Measurements from ENCODE around the gene TNRC6C. TPM values are rescaled to one million over a fixed set of nuclear protein-coding genes. Genes with fewer than 3 reads are reported as not detected.

The TNRC6C gene
- total and polyA plus RNA-seq, 9 donors: 8.1 to 11.1 (median 8.8) TPM

- Histone ChIP-seq H3K4me3 (ENCODE audit: low read length) (no peak overlapping the region), H3K27ac (ENCODE audit: low read length) (no peak overlapping the region), H3K36me3 (ENCODE audit: control insufficient read depth, insufficient read depth, low read length) (peaks cover 9% of the 10 kb centered on the region), H3K9me3 (replicated peaks; ENCODE audit: control insufficient read depth, low read depth, low read length) (no peaks in the 10 kb centered on the region), H3K4me1 (ENCODE audit: control insufficient read depth, insufficient read depth, low read length) (no peaks in the 10 kb centered on the region), H3K27me3 (ENCODE audit: control insufficient read depth, insufficient read depth, low read length) (no peaks in the 10 kb centered on the region)
- WGBS (ENCODE audit: insufficient coverage): 60% methylated on average over 1 of the region's 7 CpGs
- DNase-seq: no peak
Observed at GRCh38 chr17:78010759-78011158, 52.3 kb downstream of the TNRC6C start.

- no peaks in the 10 kb centered on the region for H3K27me3 ChIP-seq (ENCODE audit: control insufficient read depth, insufficient read depth, low read length)
- H3K27ac ChIP-seq (ENCODE audit: low read length): no peak overlapping the region
- no peaks in the 10 kb centered on the region for H3K4me1 ChIP-seq (ENCODE audit: control insufficient read depth, insufficient read depth, low read length)
- no peak overlapping the region for H3K4me3 ChIP-seq (ENCODE audit: low read length)
- peaks cover 7% of the 10 kb centered on the region for H3K36me3 ChIP-seq (ENCODE audit: control insufficient read depth, insufficient read depth, low read length)
- DNase-seq: no peak
- H3K9me3 ChIP-seq (replicated peaks; ENCODE audit: control insufficient read depth, low read depth, low read length): no peaks in the 10 kb centered on the region
- WGBS (ENCODE audit: insufficient coverage): no CpG with 5 or more reads among the region's 1 CpG
Observed at GRCh38 chr17:78012428-78012827, 53.9 kb downstream of the TNRC6C start.

DNA sequence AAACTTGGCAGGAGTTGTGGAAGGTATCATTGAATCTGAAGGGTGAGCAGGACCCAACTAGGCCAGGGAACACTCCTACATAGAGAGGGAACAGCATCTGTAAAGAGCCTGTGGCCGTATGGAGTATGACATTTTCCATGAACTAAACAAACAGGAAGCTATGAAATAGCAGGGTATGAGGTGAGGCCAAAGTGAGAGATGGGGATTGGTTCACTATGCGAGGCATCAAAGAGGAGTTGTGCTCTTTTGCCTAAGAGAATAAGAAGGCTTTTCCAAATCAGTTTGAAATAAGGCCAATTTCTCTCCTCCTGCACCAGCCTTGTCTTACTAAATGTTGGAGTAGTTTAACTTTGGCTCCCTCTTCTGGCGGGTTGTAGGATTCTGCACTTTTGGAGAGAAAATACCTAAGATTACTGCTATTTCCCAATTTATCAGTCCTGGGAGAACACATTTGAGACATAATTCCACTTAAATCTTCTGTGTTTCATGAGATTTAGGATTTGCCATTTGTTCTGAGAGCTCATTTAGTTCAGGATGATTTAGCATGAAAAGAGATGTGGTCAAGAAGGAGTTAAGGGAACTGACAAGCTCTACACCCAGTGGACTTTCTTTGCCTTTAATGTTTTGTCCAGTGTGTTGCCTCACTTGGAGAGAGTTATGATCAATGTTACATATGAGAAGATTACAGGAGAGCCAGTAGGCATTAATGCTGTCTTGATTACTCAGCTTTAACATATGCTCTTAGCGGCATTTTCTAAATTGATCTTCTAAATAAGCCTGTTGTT, 55.4 kb downstream of the TNRC6C start:
- H3K36me3 ChIP-seq (ENCODE audit: control insufficient read depth, insufficient read depth, low read length): peaks cover 3% of the 10 kb centered on the region

DNA sequence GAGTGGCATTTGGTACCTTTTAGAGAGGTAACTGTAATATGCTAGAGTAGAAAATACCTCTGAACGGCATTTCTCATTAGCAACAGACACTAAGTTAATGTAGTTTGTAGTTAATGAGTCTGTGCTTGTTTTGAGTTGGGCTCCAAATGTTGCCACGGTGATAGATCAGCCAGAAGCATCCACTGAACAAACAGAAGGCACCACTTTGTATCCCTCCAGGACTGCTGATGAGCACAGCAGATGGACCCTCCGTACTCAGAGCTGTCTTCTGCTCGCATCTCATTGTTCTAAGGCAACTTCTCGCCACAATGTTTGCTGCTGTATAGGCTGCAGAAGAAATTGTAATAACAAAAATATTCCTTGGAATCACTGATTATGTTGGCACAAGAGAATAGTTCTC, 56.1 kb downstream of the TNRC6C start:
- WGBS (ENCODE audit: insufficient coverage): no CpG with 5 or more reads among the region's 5 CpGs
- peaks cover 2% of the 10 kb centered on the region for H3K36me3 ChIP-seq (ENCODE audit: control insufficient read depth, insufficient read depth, low read length)

More for the DNA sequence above, 55.4 kb downstream of the TNRC6C start:
- Histone ChIP-seq H3K4me1 (ENCODE audit: control insufficient read depth, insufficient read depth, low read length) (peaks cover 2% of the 10 kb centered on the region), H3K9me3 (replicated peaks; ENCODE audit: control insufficient read depth, low read depth, low read length) (no peaks in the 10 kb centered on the region), H3K4me3 (ENCODE audit: low read length) (no peak overlapping the region), H3K27me3 (ENCODE audit: control insufficient read depth, insufficient read depth, low read length) (no peaks in the 10 kb centered on the region), H3K27ac (ENCODE audit: low read length) (no peak overlapping the region)
- peak; percentile 89 for DNase-seq
- no CpG with 5 or more reads among the region's 4 CpGs for WGBS (ENCODE audit: insufficient coverage)

GRCh38 chr17:78016852-78017251, 58.3 kb downstream of the TNRC6C start:
- no CpG with 5 or more reads among the region's 1 CpG for WGBS (ENCODE audit: insufficient coverage)
- Histone ChIP-seq H3K9me3 (replicated peaks; ENCODE audit: control insufficient read depth, low read depth, low read length) (no peaks in the 10 kb centered on the region), H3K27me3 (ENCODE audit: control insufficient read depth, insufficient read depth, low read length) (no peaks in the 10 kb centered on the region), H3K27ac (ENCODE audit: low read length) (no peak overlapping the region), H3K36me3 (ENCODE audit: control insufficient read depth, insufficient read depth, low read length) (no peaks in the 10 kb centered on the region), H3K4me3 (ENCODE audit: low read length) (no peak overlapping the region), H3K4me1 (ENCODE audit: control insufficient read depth, insufficient read depth, low read length) (peaks cover 4% of the 10 kb centered on the region)
- DNase-seq: no peak

More for the DNA sequence above, 56.1 kb downstream of the TNRC6C start:
- peak; percentile 23 for DNase-seq
- Histone ChIP-seq H3K4me1 (ENCODE audit: control insufficient read depth, insufficient read depth, low read length) (peaks cover 4% of the 10 kb centered on the region), H3K27ac (ENCODE audit: low read length) (no peak overlapping the region), H3K4me3 (ENCODE audit: low read length) (no peak overlapping the region), H3K9me3 (replicated peaks; ENCODE audit: control insufficient read depth, low read depth, low read length) (no peaks in the 10 kb centered on the region), H3K27me3 (ENCODE audit: control insufficient read depth, insufficient read depth, low read length) (no peaks in the 10 kb centered on the region)

GRCh38 chr17:78019367-78019975, 61.0 kb downstream of the TNRC6C start:
- peaks cover 4% of the 10 kb centered on the region for H3K4me1 ChIP-seq (ENCODE audit: control insufficient read depth, insufficient read depth, low read length)
- no peak overlapping the region for H3K27ac ChIP-seq (ENCODE audit: low read length)
- H3K27me3 ChIP-seq (ENCODE audit: control insufficient read depth, insufficient read depth, low read length): no peaks in the 10 kb centered on the region
- no peak overlapping the region for H3K4me3 ChIP-seq (ENCODE audit: low read length)
- peak; percentile 70 for DNase-seq
- no peaks in the 10 kb centered on the region for H3K9me3 ChIP-seq (replicated peaks; ENCODE audit: control insufficient read depth, low read depth, low read length)
- peaks cover 2% of the 10 kb centered on the region for H3K36me3 ChIP-seq (ENCODE audit: control insufficient read depth, insufficient read depth, low read length)

- no peaks in the 10 kb centered on the region for H3K9me3 ChIP-seq (replicated peaks; ENCODE audit: control insufficient read depth, low read depth, low read length)
- H3K4me1 ChIP-seq (ENCODE audit: control insufficient read depth, insufficient read depth, low read length): peaks cover 4% of the 10 kb centered on the region
- no peak overlapping the region for H3K27ac ChIP-seq (ENCODE audit: low read length)
- H3K36me3 ChIP-seq (ENCODE audit: control insufficient read depth, insufficient read depth, low read length): peaks cover 2% of the 10 kb centered on the region
- H3K27me3 ChIP-seq (ENCODE audit: control insufficient read depth, insufficient read depth, low read length): no peaks in the 10 kb centered on the region
- no peak for DNase-seq
- no CpG with 5 or more reads among the region's 6 CpGs for WGBS (ENCODE audit: insufficient coverage)
- no peak overlapping the region for H3K4me3 ChIP-seq (ENCODE audit: low read length)
Observed at GRCh38 chr17:78019976-78020716, 61.6 kb downstream of the TNRC6C start.

- WGBS (ENCODE audit: insufficient coverage): no CpG with 5 or more reads among the region's 1 CpG
- Histone ChIP-seq H3K9me3 (replicated peaks; ENCODE audit: control insufficient read depth, low read depth, low read length) (no peaks in the 10 kb centered on the region), H3K4me3 (ENCODE audit: low read length) (no peak overlapping the region), H3K27ac (ENCODE audit: low read length) (no peak overlapping the region), H3K4me1 (ENCODE audit: control insufficient read depth, insufficient read depth, low read length) (peaks cover 4% of the 10 kb centered on the region), H3K27me3 (ENCODE audit: control insufficient read depth, insufficient read depth, low read length) (no peaks in the 10 kb centered on the region), H3K36me3 (ENCODE audit: control insufficient read depth, insufficient read depth, low read length) (peaks cover 2% of the 10 kb centered on the region)
- no peak for DNase-seq
Observed at GRCh38 chr17:78020717-78021108, 62.2 kb downstream of the TNRC6C start.

- WGBS (ENCODE audit: insufficient coverage): 40% methylated on average over 1 of the region's 2 CpGs
- Histone ChIP-seq H3K27ac (ENCODE audit: low read length) (no peak overlapping the region), H3K27me3 (ENCODE audit: control insufficient read depth, insufficient read depth, low read length) (no peaks in the 10 kb centered on the region), H3K4me1 (ENCODE audit: control insufficient read depth, insufficient read depth, low read length) (peaks cover 4% of the 10 kb centered on the region), H3K9me3 (replicated peaks; ENCODE audit: control insufficient read depth, low read depth, low read length) (no peaks in the 10 kb centered on the region), H3K4me3 (ENCODE audit: low read length) (no peak overlapping the region), H3K36me3 (ENCODE audit: control insufficient read depth, insufficient read depth, low read length) (peaks cover 2% of the 10 kb centered on the region)
- DNase-seq: no peak
Observed at GRCh38 chr17:78022425-78022824, 63.9 kb downstream of the TNRC6C start.

DNA sequence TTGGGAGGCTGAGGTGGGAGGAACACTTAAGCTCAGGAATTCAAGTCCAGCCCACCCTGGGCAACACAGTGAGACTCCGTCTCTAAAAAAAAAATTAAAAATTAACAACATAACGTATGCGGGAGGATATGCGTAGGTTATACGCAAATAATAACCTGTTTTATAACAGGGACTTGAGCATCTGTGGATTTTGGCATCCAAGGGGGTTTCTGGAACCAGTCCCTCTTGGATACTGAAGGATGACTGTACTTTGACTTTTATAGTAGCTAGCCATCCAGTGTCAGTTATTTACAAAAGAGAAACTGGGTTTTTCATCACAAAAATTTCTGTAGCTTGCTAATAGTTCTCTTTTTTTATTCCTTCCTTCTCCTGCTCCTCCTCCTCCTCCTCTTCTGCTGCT, 64.5 kb downstream of the TNRC6C start:
- no peaks in the 10 kb centered on the region for H3K27me3 ChIP-seq (ENCODE audit: control insufficient read depth, insufficient read depth, low read length)
- H3K4me1 ChIP-seq (ENCODE audit: control insufficient read depth, insufficient read depth, low read length): peaks cover 4% of the 10 kb centered on the region
- no peaks in the 10 kb centered on the region for H3K9me3 ChIP-seq (replicated peaks; ENCODE audit: control insufficient read depth, low read depth, low read length)
- H3K36me3 ChIP-seq (ENCODE audit: control insufficient read depth, insufficient read depth, low read length): peaks cover 2% of the 10 kb centered on the region
- H3K4me3 ChIP-seq (ENCODE audit: low read length): no peak overlapping the region
- no peak overlapping the region for H3K27ac ChIP-seq (ENCODE audit: low read length)
- no CpG with 5 or more reads among the region's 5 CpGs for WGBS (ENCODE audit: insufficient coverage)
- DNase-seq: peak; percentile 52

Data from muscle of leg (tissue), 11 donors.